H9 (cell line): ENCODE results near the gene PHACTR1. TPM values are rescaled to one million over a fixed set of nuclear protein-coding genes. Genes with fewer than 3 reads are reported as not detected.

Source experiments
- DNase-seq: peaks from one replicate; pipeline ENCODE4 v3.0.0-alpha.2; 2017
- H2AFZ ChIP-seq: one replicate; pipeline ENCODE4 v1.6.1; 2013; ENCODE audit warnings: mild to moderate bottlenecking, low read length, control low read depth, moderate library complexity
- H2AK5ac ChIP-seq: 2 replicates; pipeline ENCODE4 v1.6.1; 2013; ENCODE audit warnings: low read length, control low read depth, mixed read lengths; ENCODE audit not compliant: insufficient read length
- H2BK120ac ChIP-seq: one replicate; pipeline ENCODE4 v1.6.1; 2013; ENCODE audit warnings: low read depth, mild to moderate bottlenecking, low read length, control low read depth, inconsistent platforms; ENCODE audit not compliant: poor library complexity, severe bottlenecking
- H2BK12ac ChIP-seq: 2 replicates; pipeline ENCODE4 v1.6.1; 2013; ENCODE audit warnings: low read length, control low read depth, mixed read lengths, low read depth; ENCODE audit not compliant: insufficient read length
- H2BK15ac ChIP-seq: 2 replicates; pipeline ENCODE4 v1.6.1; 2013; ENCODE audit warnings: low read depth, low read length, control low read depth
- H2BK20ac ChIP-seq: one replicate; pipeline ENCODE4 v1.6.1; 2013; ENCODE audit warnings: low read depth, mild to moderate bottlenecking, low read length, control low read depth, inconsistent platforms; ENCODE audit not compliant: poor library complexity, severe bottlenecking
- H2BK5ac ChIP-seq: 2 replicates; pipeline ENCODE4 v1.6.1; 2013; ENCODE audit warnings: low read length, control low read depth, mixed read lengths; ENCODE audit not compliant: insufficient read length
- H3K14ac ChIP-seq: 2 replicates; pipeline ENCODE4 v1.6.1; 2013; ENCODE audit warnings: low read length, control low read depth; ENCODE audit not compliant: insufficient read depth
- H3K18ac ChIP-seq: 2 replicates; pipeline ENCODE4 v1.6.1; 2013; ENCODE audit warnings: low read depth, mild to moderate bottlenecking, mixed read lengths, low read length, control low read depth; ENCODE audit not compliant: insufficient read length
- H3K23ac ChIP-seq: 2 replicates; pipeline ENCODE4 v1.6.1; 2013; ENCODE audit warnings: low read length, control low read depth, mixed read lengths, low read depth; ENCODE audit not compliant: insufficient read length
- H3K23me2 ChIP-seq: 2 replicates; pipeline ENCODE4 v1.6.1; 2013; ENCODE audit warnings: low read depth, mild to moderate bottlenecking, mixed read lengths, low read length, control low read depth; ENCODE audit not compliant: insufficient read length, poor library complexity, severe bottlenecking
- H3K27ac ChIP-seq: 2 replicates; pipeline ENCODE4 v1.5.1; 2013; ENCODE audit warnings: low read length, control low read depth, mixed read lengths, low read depth; ENCODE audit not compliant: insufficient read length
- H3K27me3 ChIP-seq: 2 replicates; pipeline ENCODE4 v1.6.1; 2013; ENCODE audit warnings: low read length, control low read depth, inconsistent platforms; ENCODE audit not compliant: insufficient read depth
- H3K4ac ChIP-seq: 2 replicates; pipeline ENCODE4 v1.6.1; 2013; ENCODE audit warnings: low read depth, mild to moderate bottlenecking, control low read depth, inconsistent platforms, low read length, moderate library complexity
- H3K4me1 ChIP-seq: 2 replicates; pipeline ENCODE4 v1.6.1; 2013; ENCODE audit warnings: low read length, control low read depth, inconsistent platforms; ENCODE audit not compliant: insufficient read depth
- H3K4me2 ChIP-seq: 2 replicates; pipeline ENCODE4 v1.6.1; 2013; ENCODE audit warnings: low read length, control low read depth, mixed read lengths; ENCODE audit not compliant: insufficient read length, insufficient read depth
- H3K56ac ChIP-seq: 2 replicates; pipeline ENCODE4 v1.6.1; 2013; ENCODE audit warnings: low read depth, mild to moderate bottlenecking, mixed read lengths, low read length, control low read depth; ENCODE audit not compliant: insufficient read length
- H3K79me1 ChIP-seq: 2 replicates; pipeline ENCODE4 v1.6.1; 2013; ENCODE audit warnings: low read depth, mild to moderate bottlenecking, moderate library complexity, low read length, control low read depth, inconsistent platforms; ENCODE audit not compliant: insufficient read depth, poor library complexity, severe bottlenecking
- H3K79me2 ChIP-seq: 2 replicates; pipeline ENCODE4 v1.6.1; 2013; ENCODE audit warnings: low read length, control low read depth, inconsistent platforms; ENCODE audit not compliant: insufficient read depth
- H3K9ac ChIP-seq: 2 replicates; pipeline ENCODE4 v1.6.1; 2013; ENCODE audit warnings: low read length, control low read depth, mixed read lengths; ENCODE audit not compliant: insufficient read length; ENCODE audit errors: extremely low read depth
- H3K9me3 ChIP-seq: one replicate; pipeline ENCODE4 v1.6.1; 2013; ENCODE audit warnings: low read depth, low read length, inconsistent platforms; ENCODE audit not compliant: control insufficient read depth
- H3T11ph ChIP-seq: one replicate; pipeline ENCODE4 v1.6.1; 2013; ENCODE audit warnings: mild to moderate bottlenecking, low read length, control low read depth, inconsistent platforms
- H4K20me1 ChIP-seq: one replicate; pipeline ENCODE4 v1.6.1; 2013; ENCODE audit not compliant: control insufficient read depth, insufficient read length, insufficient read depth
- H4K5ac ChIP-seq: 2 replicates; pipeline ENCODE4 v1.6.1; 2013; ENCODE audit warnings: low read depth, mild to moderate bottlenecking, mixed read lengths, low read length, control low read depth; ENCODE audit not compliant: insufficient read length
- H4K8ac ChIP-seq: replicated peaks from 2 replicates; pipeline ENCODE4 v1.6.1; 2013; ENCODE audit warnings: low read length, control low read depth, mixed read lengths, low read depth; ENCODE audit not compliant: insufficient read length
- H4K91ac ChIP-seq: 2 replicates; pipeline ENCODE4 v1.6.1; 2013; ENCODE audit warnings: low read depth, mild to moderate bottlenecking, moderate library complexity, mixed read lengths, low read length, control low read depth; ENCODE audit not compliant: insufficient read length
- H3K27ac Mint-ChIP-seq, 3 experiments: 2 replicates in 2 of 3; 3 replicates in 1 of 3; pipeline ENCODE4 v1.8.0; 2020 to 2021; ENCODE audit warnings: mixed read lengths in 3 of 3, mild to moderate bottlenecking in 1 of 3, moderate library complexity in 1 of 3
- H3K27me3 Mint-ChIP-seq: 2 replicates; pipeline ENCODE4 v1.8.0; 2021; ENCODE audit warnings: low read depth, mild to moderate bottlenecking, moderate library complexity, mixed read lengths
- H3K36me3 Mint-ChIP-seq, 3 experiments: 2 replicates in 2 of 3; 3 replicates in 1 of 3; pipeline ENCODE4 v1.8.0; 2020 to 2021; ENCODE audit warnings: low read depth in 3 of 3, mixed read lengths in 3 of 3; ENCODE audit not compliant: insufficient read depth in 1 of 3
- H3K4me1 Mint-ChIP-seq, 2 experiments: 2 replicates each; pipeline ENCODE4 v1.8.0; 2020; ENCODE audit warnings: mixed read lengths in 2 of 2
- H3K4me3 Mint-ChIP-seq, 2 experiments: 2 replicates in 1 of 2; 3 replicates in 1 of 2; pipeline ENCODE4 v1.8.0; 2020 to 2021; ENCODE audit warnings: mild to moderate bottlenecking in 2 of 2, mixed read lengths in 2 of 2, moderate library complexity in 1 of 2
- H3K9me3 Mint-ChIP-seq, 2 experiments: 2 replicates in 1 of 2; 3 replicates in 1 of 2; pipeline ENCODE4 v1.8.0; 2020; ENCODE audit warnings: mild to moderate bottlenecking in 2 of 2, mixed read lengths in 2 of 2, moderate library complexity in 1 of 2
- CTCF ChIP-seq: fragments of 200-600 bp; sonication (generic); conservative IDR thresholded peaks from 3 replicates; pipeline ENCODE4 v1.8.0; 2021; ENCODE audit warnings: antibody characterized with exemption, mild to moderate bottlenecking
- WGBS: extraction: QIAGEN DNeasy Blood & Tissue Kit; methylation state at CpG from one replicate; pipeline ENCODE4 v1.1.7; 2013; ENCODE audit warnings: missing lambda C conversion rate, low lambda C conversion rate, mixed read lengths; ENCODE audit not compliant: insufficient read length; ENCODE audit errors: extremely low coverage; 5-methylcytosine and 5-hydroxymethylcytosine counted together
- total RNA-seq: library from RNA; stranded (reverse); gene quantifications from 2 replicates; pipeline ENCODE4 v1.2.1, GENCODE V29; 2021

The PHACTR1 gene
- total RNA-seq, 1 experiment from 2014 or later: 15.9 TPM

GRCh38 chr6:13228264-13229204 is 512.0 kb downstream of the PHACTR1 start:
- Histone ChIP-seq H3K27ac (no peak overlapping the region), H3K23ac (no peak overlapping the region), H4K20me1 (no peaks in the 10 kb centered on the region), H2AK5ac (no peak overlapping the region), H2BK15ac (no peak overlapping the region), H3K79me2 (no peaks in the 10 kb centered on the region), H3K9ac (no peak overlapping the region), H3K4me1 (no peaks in the 10 kb centered on the region), H2BK5ac (no peak overlapping the region), H3K4me2 (no peak overlapping the region), H2BK20ac (no peak overlapping the region), H3K23me2 (no peaks in the 10 kb centered on the region), H4K5ac (no peak overlapping the region), H2BK120ac (no peak overlapping the region), H3K14ac (no peak overlapping the region), H2BK12ac (no peak overlapping the region), H3K18ac (no peak overlapping the region), H2AFZ (no peak overlapping the region), H3T11ph (no peak overlapping the region), H4K8ac (no peak overlapping the region), H3K9me3 (no peaks in the 10 kb centered on the region), H3K79me1 (no peaks in the 10 kb centered on the region), H3K4ac (no peak overlapping the region), H3K27me3 (no peaks in the 10 kb centered on the region), H3K56ac (no peak overlapping the region), H4K91ac (no peak overlapping the region)
- no peak for DNase-seq
- no CpG with 5 or more reads among the region's 9 CpGs for WGBS
- H3K27ac Mint-ChIP-seq: no peak overlapping the region
- peaks cover 6% of the 10 kb centered on the region in 2 experiments for H3K4me1 Mint-ChIP-seq
- no peak for TF ChIP-seq CTCF
- H3K4me3 Mint-ChIP-seq: no peak overlapping the region
- H3K9me3 Mint-ChIP-seq: no peaks in the 10 kb centered on the region; a peak in 1 of 5 replicates
- H3K36me3 Mint-ChIP-seq: peaks cover 0 to 10% (median 1%) of the 10 kb centered on the region in 3 experiments; a peak in 3 of 7 replicates
- H3K27me3 Mint-ChIP-seq: no peaks in the 10 kb centered on the region; the same call in 1 of the 2 replicates
